Mucosa of descending colon (tissue), 3 donors: ENCODE measurements around the gene PTP4A2. TPM values are rescaled to one million over a fixed set of nuclear protein-coding genes. Genes with fewer than 3 reads are reported as not detected.

Experiments used
- ATAC-seq: fragments of 200-7000 bp; cut with Tn5 transposase; one replicate; pipeline ENCODE4 v1.9.1; 2020; ENCODE audit warnings: mild to moderate bottlenecking, moderate library complexity
- DNase-seq, 3 donors: peaks; one replicate each; pipeline ENCODE4 v3.0.0-alpha.2; 2020
- H3K36me3 ChIP-seq: fragments of 200-600 bp; one replicate; pipeline ENCODE4 v1.8.0; 2021; ENCODE audit warnings: low read depth, mild to moderate bottlenecking
- H3K4me1 ChIP-seq: fragments of 200-600 bp; one replicate; pipeline ENCODE4 v1.8.0; 2021; ENCODE audit warnings: low read depth, mild to moderate bottlenecking
- H3K4me3 ChIP-seq: fragments of 200-600 bp; one replicate; pipeline ENCODE4 v1.8.0; 2021; ENCODE audit warnings: mild to moderate bottlenecking
- H3K9me3 ChIP-seq: fragments of 200-600 bp; one replicate; pipeline ENCODE4 v1.8.0; 2021; ENCODE audit warnings: mild to moderate bottlenecking
- intact Hi-C, 2 donors: fragments of 100-400 bp; cut with DNase I in 1 of 2; cut with micrococcal nuclease in 1 of 2; formaldehyde crosslinking; loops; one replicate each; pipeline versions ENCODE4 v1.11.0 to v1.11.1; 2022; cut with DNase I, micrococcal nuclease
- total RNA-seq, 3 donors: library from RNA; stranded (reverse); fragmentation: NEBNext Ultra II Directional in 2 of 3; extraction: Animal tissue kit (Norgen Biotek cat#: 25700) in 2 of 3; gene quantifications; one replicate each; pipeline versions ENCODE4 v1.2.1 to v1.2.4, GENCODE V29; 2021 to 2023
- TF ChIP-seq, protein P1 (sequence below): fragments of 200-600 bp; IDR thresholded peaks from one replicate; pipeline ENCODE4 v1.8.0; 2022; ENCODE audit warnings: antibody characterized with exemption, mild to moderate bottlenecking
- donor health status: DM: no; HTN: no; CAD: no; lungs with moderate emphysema.
- donor health status: DM: no; HTN: no; CAD: no.
- donor health status: DM: no; HTN: yes; CAD: no.

The PTP4A2 gene
- total RNA-seq, 3 donors from 2014 or later, result 211 to 307 (median 298) TPM

DNA sequence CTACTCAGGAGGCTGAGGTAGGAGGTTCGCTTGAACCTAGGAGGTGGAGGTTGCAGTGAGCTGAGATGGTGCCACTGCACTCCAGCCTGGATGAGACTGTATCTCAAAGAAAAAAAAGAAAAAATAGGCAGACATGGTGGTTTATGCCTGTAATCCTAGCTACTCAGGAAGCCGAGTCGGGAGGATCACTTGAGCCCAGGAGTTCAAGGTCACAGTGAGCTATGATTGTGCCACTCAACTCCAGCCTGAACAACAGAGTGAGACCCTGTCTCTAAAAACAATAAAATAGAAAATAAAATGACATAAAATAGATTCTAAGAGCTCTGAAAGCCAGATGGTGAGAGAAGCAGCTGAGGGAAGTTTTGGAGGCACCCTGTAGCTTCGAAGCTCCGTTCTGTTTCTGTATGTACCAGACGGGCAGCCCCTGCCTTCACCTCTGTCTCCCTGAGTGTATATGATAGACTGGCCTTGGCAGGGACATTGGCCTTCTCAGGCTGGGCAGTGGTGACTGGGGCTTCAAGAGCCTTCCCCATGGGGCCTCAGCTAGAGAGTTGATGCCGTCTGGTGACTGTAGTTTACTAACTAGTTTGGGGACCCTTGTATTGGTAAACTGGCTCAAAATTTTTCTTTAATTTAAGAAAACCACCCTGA, 68.0 kb downstream of the PTP4A2 start:
- TF ChIP-seq, protein P1, sequence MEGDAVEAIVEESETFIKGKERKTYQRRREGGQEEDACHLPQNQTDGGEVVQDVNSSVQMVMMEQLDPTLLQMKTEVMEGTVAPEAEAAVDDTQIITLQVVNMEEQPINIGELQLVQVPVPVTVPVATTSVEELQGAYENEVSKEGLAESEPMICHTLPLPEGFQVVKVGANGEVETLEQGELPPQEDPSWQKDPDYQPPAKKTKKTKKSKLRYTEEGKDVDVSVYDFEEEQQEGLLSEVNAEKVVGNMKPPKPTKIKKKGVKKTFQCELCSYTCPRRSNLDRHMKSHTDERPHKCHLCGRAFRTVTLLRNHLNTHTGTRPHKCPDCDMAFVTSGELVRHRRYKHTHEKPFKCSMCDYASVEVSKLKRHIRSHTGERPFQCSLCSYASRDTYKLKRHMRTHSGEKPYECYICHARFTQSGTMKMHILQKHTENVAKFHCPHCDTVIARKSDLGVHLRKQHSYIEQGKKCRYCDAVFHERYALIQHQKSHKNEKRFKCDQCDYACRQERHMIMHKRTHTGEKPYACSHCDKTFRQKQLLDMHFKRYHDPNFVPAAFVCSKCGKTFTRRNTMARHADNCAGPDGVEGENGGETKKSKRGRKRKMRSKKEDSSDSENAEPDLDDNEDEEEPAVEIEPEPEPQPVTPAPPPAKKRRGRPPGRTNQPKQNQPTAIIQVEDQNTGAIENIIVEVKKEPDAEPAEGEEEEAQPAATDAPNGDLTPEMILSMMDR, result no peak
- no peaks in the 10 kb centered on the region for H3K36me3 ChIP-seq
- no peaks in the 10 kb centered on the region for H3K9me3 ChIP-seq
- DNase-seq (no peak), ATAC-seq (no peak)
- no peaks in the 10 kb centered on the region for H3K4me1 ChIP-seq
- H3K4me3 ChIP-seq, result no peak overlapping the region
- intact Hi-C loops, result no loop called here

DNA sequence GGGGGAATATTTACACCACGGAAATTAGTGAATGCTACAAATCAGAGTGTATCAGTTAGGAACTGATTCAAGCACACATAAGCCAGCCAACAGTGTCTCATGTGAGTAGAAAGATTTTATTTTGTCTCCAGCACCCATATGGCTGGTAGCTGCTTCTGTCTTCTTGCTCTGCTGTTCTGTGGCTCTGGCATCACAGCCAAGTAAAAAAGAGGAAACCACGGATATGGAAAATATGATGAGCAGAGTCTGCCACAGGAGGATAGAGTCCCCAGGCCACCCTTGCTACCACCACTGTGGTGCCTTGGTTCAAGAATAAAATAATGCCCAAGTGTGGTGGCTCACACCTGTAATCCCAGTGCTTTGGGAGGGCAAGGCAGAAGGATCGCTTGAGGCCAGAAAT, 68.7 kb downstream of the PTP4A2 start:
- DNase-seq, result no peak
- no peaks in the 10 kb centered on the region for H3K4me1 ChIP-seq
- H3K4me3 ChIP-seq, result no peak overlapping the region
- no peak for ATAC-seq
- TF ChIP-seq, protein P1, result no peak
- intact Hi-C loops, result no loop called here
- no peaks in the 10 kb centered on the region for H3K9me3 ChIP-seq
- no peaks in the 10 kb centered on the region for H3K36me3 ChIP-seq

DNA sequence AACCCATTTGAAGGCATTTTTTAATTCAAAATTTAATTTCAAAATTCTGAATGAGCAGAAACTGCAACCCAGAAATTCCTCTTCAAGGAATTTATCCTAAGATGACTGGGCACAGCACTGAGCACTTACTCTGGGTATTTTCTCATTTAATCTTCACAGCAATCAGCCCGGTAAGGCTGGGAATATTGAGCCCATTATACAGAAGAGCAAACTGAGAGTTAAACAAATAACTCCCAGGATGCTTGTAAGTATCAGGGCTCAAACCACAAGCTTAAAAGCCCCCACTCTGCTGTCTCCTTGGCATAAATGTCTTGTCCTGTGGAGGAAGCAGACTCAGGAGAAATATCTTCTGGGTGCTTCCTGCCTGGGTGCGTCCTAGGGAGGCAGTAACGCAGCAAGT, 69.3 kb downstream of the PTP4A2 start:
- DNase-seq, result no peak
- ATAC-seq, result no peak
- TF ChIP-seq, protein P1, result no peak
- Histone ChIP-seq H3K4me3 (no peak overlapping the region), H3K36me3 (no peaks in the 10 kb centered on the region), H3K4me1 (no peaks in the 10 kb centered on the region), H3K9me3 (no peaks in the 10 kb centered on the region)
- intact Hi-C loops, result no loop called here

DNA sequence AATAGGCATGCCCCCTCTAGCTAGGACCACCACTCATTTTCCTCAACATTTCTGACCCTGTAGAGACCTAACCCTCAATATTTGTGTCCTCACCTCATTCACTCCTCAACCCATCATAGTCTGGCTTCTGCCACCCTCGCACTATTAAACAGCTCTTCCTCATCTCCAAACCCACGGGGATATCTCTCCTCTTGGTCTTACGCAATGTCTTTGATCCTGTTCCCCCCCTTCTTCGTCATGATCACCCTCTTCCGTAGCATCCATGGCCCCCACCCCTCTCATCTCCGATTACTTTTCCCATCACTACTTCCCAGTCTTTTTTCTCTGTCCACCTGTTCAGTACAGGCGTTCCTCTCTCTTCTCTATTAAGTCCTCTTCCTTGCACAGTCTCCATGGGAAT, 70.6 kb downstream of the PTP4A2 start:
- DNase-seq (no peak), ATAC-seq (no peak)
- Histone ChIP-seq H3K4me1 (no peaks in the 10 kb centered on the region), H3K4me3 (no peak overlapping the region), H3K36me3 (no peaks in the 10 kb centered on the region), H3K9me3 (no peaks in the 10 kb centered on the region)
- TF ChIP-seq, protein P1, result no peak
- intact Hi-C loops, result no loop called here

DNA sequence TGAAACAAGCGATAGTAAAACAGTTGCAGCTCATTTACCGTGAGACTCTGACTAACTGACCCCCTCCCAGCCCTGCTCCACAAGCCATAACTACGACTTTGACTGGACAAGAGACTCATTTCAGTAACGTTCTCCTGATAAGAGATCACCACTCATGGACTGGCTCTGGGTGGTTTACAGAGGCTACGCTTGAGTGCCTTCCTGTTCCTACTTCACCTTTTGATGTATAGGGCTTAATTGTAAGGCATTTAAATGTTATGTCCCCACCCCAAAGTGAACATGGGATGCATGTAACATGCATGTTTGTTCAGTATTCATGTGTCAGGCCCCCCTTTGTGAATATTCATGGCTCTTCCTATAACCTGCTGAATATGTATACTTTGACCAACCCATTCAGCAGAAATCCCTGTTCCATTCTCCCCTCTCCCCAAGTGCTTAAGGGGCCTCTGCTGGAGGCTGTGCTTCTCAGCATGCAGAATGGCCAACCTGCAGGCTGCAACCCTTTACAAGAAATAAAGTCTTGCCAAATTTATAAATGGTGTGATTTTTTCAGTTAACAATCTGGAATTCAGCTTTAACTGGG, 71.6 kb downstream of the PTP4A2 start:
- intact Hi-C loops, result no loop called here
- TF ChIP-seq, protein P1, result no peak
- Histone ChIP-seq H3K4me3 (no peak overlapping the region), H3K9me3 (no peaks in the 10 kb centered on the region), H3K36me3 (no peaks in the 10 kb centered on the region), H3K4me1 (no peaks in the 10 kb centered on the region)
- no peak for DNase-seq
- no peak for ATAC-seq
